Mucosa of descending colon (tissue), 3 donors: ENCODE data around the gene IGDCC3. TPM values are rescaled to one million over a fixed set of nuclear protein-coding genes. Genes with fewer than 3 reads are reported as not detected.

ENCODE experiments used
- ATAC-seq: fragments of 200-7000 bp; cut with Tn5 transposase; one replicate; pipeline ENCODE4 v1.9.1; 2020; ENCODE audit warnings: mild to moderate bottlenecking, moderate library complexity
- DNase-seq, 3 donors: peaks; one replicate each; pipeline ENCODE4 v3.0.0-alpha.2; 2020
- H3K36me3 ChIP-seq: fragments of 200-600 bp; one replicate; pipeline ENCODE4 v1.8.0; 2021; ENCODE audit warnings: low read depth, mild to moderate bottlenecking
- H3K4me1 ChIP-seq: fragments of 200-600 bp; one replicate; pipeline ENCODE4 v1.8.0; 2021; ENCODE audit warnings: low read depth, mild to moderate bottlenecking
- H3K4me3 ChIP-seq: fragments of 200-600 bp; one replicate; pipeline ENCODE4 v1.8.0; 2021; ENCODE audit warnings: mild to moderate bottlenecking
- H3K9me3 ChIP-seq: fragments of 200-600 bp; one replicate; pipeline ENCODE4 v1.8.0; 2021; ENCODE audit warnings: mild to moderate bottlenecking
- CTCF ChIP-seq: fragments of 200-600 bp; IDR thresholded peaks from one replicate; pipeline ENCODE4 v1.8.0; 2022; ENCODE audit warnings: antibody characterized with exemption, mild to moderate bottlenecking
- intact Hi-C, 2 donors: fragments of 100-400 bp; cut with DNase I in 1 of 2; cut with micrococcal nuclease in 1 of 2; formaldehyde crosslinking; loops; one replicate each; pipeline versions ENCODE4 v1.11.0 to v1.11.1; 2022; cut with DNase I, micrococcal nuclease
- total RNA-seq, 3 donors: library from RNA; stranded (reverse); fragmentation: NEBNext Ultra II Directional in 2 of 3; extraction: Animal tissue kit (Norgen Biotek cat#: 25700) in 2 of 3; gene quantifications; one replicate each; pipeline versions ENCODE4 v1.2.1 to v1.2.4, GENCODE V29; 2021 to 2023
- donor health status: DM: no; HTN: no; CAD: no; lungs with moderate emphysema.
- donor health status: DM: no; HTN: no; CAD: no.
- donor health status: DM: no; HTN: yes; CAD: no.

IGDCC3 gene
- total RNA-seq, 3 donors from 2014 or later, result 0.51 TPM; not detected in 2

- H3K9me3 ChIP-seq, result no peaks in the 10 kb centered on the region
- peak; percentile 47 to 63 (median 50) for DNase-seq
- no peaks in the 10 kb centered on the region for H3K36me3 ChIP-seq
- ATAC-seq, result peak; percentile 35
- peaks cover 13% of the 10 kb centered on the region for H3K4me1 ChIP-seq
- intact Hi-C loops, result no loop called here
- no peak overlapping the region for H3K4me3 ChIP-seq
- no peak for TF ChIP-seq CTCF
Observed at GRCh38 chr15:65421360-65422215, 43.8 kb upstream of the IGDCC3 start.

GRCh38 chr15:65420975-65421359, 43.2 kb upstream of the IGDCC3 start:
- Histone ChIP-seq H3K9me3 (no peaks in the 10 kb centered on the region), H3K4me3 (no peak overlapping the region), H3K4me1 (peaks cover 13% of the 10 kb centered on the region), H3K36me3 (no peaks in the 10 kb centered on the region)
- DNase-seq (no peak), ATAC-seq (peak; percentile 3)
- intact Hi-C loops, result no loop called here
- TF ChIP-seq CTCF, result no peak

- no peaks in the 10 kb centered on the region for H3K36me3 ChIP-seq
- intact Hi-C loops, result no loop called here
- H3K4me1 ChIP-seq, result peaks cover 13% of the 10 kb centered on the region
- no peak for DNase-seq
- no peak overlapping the region for H3K4me3 ChIP-seq
- no peak for TF ChIP-seq CTCF
- no peaks in the 10 kb centered on the region for H3K9me3 ChIP-seq
- ATAC-seq, result no peak
Observed at GRCh38 chr15:65418596-65418995, 40.8 kb upstream of the IGDCC3 start.

- intact Hi-C loops, result no loop called here
- H3K4me3 ChIP-seq, result no peak overlapping the region
- TF ChIP-seq CTCF, result no peak
- peak; percentile 20 for ATAC-seq
- H3K4me1 ChIP-seq, result peaks cover 10% of the 10 kb centered on the region
- DNase-seq, result no peak
- H3K9me3 ChIP-seq, result no peaks in the 10 kb centered on the region
- H3K36me3 ChIP-seq, result no peaks in the 10 kb centered on the region
Observed at GRCh38 chr15:65416845-65417416, 39.1 kb upstream of the IGDCC3 start.

- peak; percentile 52 for ATAC-seq
- DNase-seq, result no peak
- no peaks in the 10 kb centered on the region for H3K9me3 ChIP-seq
- no peaks in the 10 kb centered on the region for H3K4me1 ChIP-seq
- H3K4me3 ChIP-seq, result no peak overlapping the region
- no peak for TF ChIP-seq CTCF
- H3K36me3 ChIP-seq, result no peaks in the 10 kb centered on the region
- intact Hi-C loops, result no loop called here
Observed at GRCh38 chr15:65414841-65415621, 37.2 kb upstream of the IGDCC3 start.
